ENCODE results near the gene SIMC1.
A peak's percentile ranks its signal among the peaks of the same experiment; 100 is the strongest.
"Not testable (repeated sequence)": the region's sequence is repeated elsewhere in the genome, so short reads cannot be mapped to it uniquely, and the experiment has no call there.

SIMC1 gene

DNA sequence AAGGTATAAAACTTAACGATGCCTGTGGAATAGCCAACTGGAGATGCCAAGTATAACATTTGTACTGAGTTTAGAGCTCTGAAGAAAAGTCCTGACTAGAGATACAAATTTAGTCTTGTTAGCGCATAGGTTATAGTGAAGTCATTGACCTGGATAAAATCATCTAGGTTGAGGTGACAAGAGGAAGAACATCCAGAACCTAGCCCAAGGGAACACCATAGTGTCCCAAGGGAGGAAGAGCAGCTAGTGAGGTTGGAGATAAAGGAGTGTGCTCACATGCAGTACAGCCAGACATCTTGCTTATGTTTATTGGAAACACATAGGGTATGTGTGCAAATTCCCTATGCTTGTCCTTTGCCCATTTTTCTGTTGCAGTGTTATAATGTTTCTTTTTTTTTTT is 6.1 kb downstream of the SIMC1 start:
- not testable (repeated sequence) for H3K27me3 Mint-ChIP-seq (ENCODE audit: low read depth); H3K4me1 Mint-ChIP-seq (ENCODE audit: low read depth); H3K4me3 Mint-ChIP-seq; H3K27ac Mint-ChIP-seq; H3K36me3 Mint-ChIP-seq (ENCODE audit: low read depth); H3K9me3 Mint-ChIP-seq

DNA sequence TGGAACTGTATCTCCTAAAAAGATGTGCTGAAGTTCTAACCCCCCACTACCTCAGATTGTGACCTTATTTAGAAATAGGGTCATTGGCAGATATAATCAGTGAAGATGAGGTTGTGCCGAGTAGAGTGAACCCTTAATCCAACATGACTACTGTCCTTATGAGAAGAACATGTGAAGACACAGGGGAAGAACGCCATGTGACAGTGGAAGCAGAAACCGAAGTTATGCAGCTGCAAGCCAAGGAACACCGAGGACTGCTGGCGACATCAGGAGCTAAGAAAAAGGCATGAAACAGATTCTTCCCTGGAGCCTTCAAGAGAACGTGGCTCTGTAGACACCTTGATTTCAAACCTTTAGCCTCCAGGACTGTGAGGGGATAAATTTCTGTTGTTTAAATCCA is 6.8 kb downstream of the SIMC1 start:
- H3K4me3 Mint-ChIP-seq; H3K36me3 Mint-ChIP-seq (ENCODE audit: low read depth); H3K27me3 Mint-ChIP-seq (ENCODE audit: low read depth); H3K27ac Mint-ChIP-seq; H3K4me1 Mint-ChIP-seq (ENCODE audit: low read depth); H3K9me3 Mint-ChIP-seq: not testable (repeated sequence)

DNA sequence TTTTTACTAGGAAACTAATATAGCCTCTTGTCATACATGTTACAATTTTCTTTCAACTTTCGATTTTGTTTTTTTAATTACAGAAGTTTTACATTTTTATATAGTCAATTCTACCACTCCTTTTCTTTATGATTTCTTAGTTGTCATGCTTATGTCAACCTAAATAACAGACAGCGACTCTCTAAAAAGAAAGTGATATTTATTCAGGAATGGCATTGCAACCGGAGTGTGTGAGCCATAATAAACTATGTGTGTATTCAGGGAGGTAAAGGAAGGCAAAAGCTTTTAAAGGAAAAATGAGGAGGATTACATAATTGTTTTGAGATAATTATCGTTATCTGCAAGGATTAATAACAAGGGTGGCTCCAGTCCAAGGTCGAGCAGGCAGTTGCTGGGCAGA is 7.3 kb downstream of the SIMC1 start:
- H3K9me3 Mint-ChIP-seq; H3K27ac Mint-ChIP-seq; H3K27me3 Mint-ChIP-seq (ENCODE audit: low read depth); H3K4me1 Mint-ChIP-seq (ENCODE audit: low read depth); H3K36me3 Mint-ChIP-seq (ENCODE audit: low read depth); H3K4me3 Mint-ChIP-seq: not testable (repeated sequence)

DNA sequence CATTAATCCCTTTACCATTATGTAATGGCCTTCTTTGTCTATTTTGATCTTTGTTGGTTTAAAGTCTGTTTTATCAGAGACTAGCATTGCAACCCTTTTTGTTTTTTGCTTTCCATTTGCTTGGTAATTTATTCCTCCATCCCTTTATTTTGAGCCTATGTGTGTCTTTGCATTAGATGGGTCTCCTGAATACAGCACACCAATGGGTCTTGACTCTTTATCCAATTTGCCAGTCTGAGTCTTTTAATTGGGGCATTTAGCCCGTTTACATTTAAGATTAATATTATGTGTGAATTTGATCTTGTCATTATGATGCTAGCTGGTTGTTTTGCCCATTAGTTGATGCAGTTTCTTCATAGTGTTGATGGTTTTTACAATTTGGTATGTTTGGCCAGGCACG is 12.5 kb downstream of the SIMC1 start:
- not testable (repeated sequence) for H3K27me3 Mint-ChIP-seq (ENCODE audit: low read depth); H3K27ac Mint-ChIP-seq; H3K4me3 Mint-ChIP-seq; H3K4me1 Mint-ChIP-seq (ENCODE audit: low read depth); H3K36me3 Mint-ChIP-seq (ENCODE audit: low read depth); H3K9me3 Mint-ChIP-seq

DNA sequence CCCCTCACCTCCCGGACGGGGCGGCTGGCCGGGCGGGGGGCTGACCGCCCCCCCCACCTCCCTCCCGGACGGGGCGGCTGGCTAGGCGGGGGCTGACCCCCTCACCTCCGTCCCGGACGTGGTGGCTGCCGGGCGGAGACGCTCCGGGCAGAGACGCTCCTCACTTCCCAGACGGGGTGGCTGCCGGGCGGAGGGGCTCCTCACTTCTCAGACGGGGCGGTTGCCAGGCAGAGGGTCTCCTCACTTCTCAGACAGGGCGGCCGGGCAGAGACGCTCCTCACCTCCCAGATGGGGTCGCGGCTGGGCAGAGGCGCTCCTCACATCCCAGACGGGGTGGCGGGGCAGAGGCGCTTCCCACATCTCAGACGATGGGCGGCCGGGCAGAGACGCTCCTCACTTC is 13.9 kb downstream of the SIMC1 start:
- not testable (repeated sequence) for H3K9me3 Mint-ChIP-seq; H3K36me3 Mint-ChIP-seq (ENCODE audit: low read depth); H3K27ac Mint-ChIP-seq; H3K27me3 Mint-ChIP-seq (ENCODE audit: low read depth); H3K4me1 Mint-ChIP-seq (ENCODE audit: low read depth); H3K4me3 Mint-ChIP-seq

DNA sequence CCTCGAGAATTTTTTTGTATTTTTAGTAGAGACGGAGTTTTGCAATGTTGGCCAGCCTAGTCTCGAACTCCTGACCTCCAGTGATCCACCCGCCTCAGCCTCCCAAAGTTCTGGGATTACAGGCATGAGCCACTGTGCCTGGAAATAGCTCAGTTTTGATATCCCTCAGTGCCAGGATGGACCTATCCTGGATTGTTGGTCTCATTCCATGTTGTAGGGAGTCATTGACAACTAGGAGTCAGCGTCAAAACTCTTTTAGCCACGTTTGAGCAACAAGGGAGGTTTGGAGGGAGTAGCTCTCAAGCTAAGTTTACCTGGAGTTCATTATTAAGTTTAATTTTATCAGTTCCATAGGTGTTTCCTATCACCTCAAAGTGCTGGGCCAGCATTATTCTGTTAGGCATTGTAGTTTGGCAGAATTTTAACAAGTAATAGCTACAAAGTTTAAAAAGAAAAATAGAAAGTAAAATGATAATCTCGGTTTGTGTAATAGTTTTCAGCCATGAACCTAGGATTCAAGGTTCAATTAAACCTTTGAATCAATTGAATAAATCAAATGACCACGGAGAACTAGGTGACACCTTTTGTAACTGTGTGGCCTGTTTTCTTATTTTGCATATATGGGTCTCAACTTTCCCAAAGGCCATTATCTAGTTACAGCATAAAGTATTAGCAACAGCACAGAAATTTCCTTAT is 15.3 kb downstream of the SIMC1 start:
- not testable (repeated sequence) for H3K36me3 Mint-ChIP-seq (ENCODE audit: low read depth); H3K4me3 Mint-ChIP-seq; H3K9me3 Mint-ChIP-seq; H3K27ac Mint-ChIP-seq; H3K4me1 Mint-ChIP-seq (ENCODE audit: low read depth); H3K27me3 Mint-ChIP-seq (ENCODE audit: low read depth)

DNA sequence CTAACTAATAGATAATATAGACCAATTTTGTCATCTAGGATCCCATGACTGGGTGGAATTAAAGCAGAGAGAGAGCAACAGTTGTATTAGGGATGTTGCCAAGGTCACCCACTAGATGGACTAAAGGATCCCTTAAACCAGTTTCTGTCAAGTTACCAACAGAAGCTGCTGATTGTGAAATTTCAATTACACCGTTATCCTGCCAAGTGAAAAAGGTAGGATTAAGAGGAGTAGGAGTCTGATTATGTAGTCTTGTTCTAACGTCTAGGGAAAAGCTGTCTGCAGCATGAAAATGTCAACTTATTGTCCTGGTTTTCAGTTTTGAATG is 15.8 kb downstream of the SIMC1 start:
- not testable (repeated sequence) for H3K36me3 Mint-ChIP-seq (ENCODE audit: low read depth); H3K27me3 Mint-ChIP-seq (ENCODE audit: low read depth)

DNA sequence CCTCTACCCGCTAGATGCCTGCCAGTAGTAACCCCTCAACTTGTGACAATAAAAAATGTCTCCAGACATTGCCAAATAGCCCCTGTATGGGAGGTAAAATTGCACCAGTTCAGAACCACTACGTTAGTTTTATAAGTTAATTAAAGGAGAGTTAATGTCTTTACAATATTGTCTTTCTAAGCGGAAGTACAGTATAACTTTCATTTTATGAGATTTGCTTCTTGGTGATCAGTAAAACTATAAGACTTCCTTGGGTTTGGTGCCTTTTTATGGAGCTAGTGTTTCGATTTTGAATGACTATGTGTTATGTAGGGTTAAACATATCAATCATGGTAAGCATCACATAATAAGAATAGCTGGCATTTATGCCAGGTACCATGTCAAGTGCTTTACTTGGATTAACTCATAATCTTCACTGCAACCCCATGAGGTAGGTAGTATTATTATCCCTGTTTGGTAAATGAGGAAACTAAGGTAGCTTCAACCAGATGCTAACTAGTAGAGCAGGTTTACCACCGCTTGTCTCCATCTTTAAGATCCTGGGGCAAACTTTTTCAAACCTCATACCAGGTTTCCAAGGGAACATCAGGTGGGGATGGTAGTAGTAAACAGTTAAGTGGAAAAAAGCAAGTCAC is 19.8 kb downstream of the SIMC1 start:
- H3K27ac Mint-ChIP-seq; H3K4me3 Mint-ChIP-seq; H3K27me3 Mint-ChIP-seq (ENCODE audit: low read depth); H3K4me1 Mint-ChIP-seq (ENCODE audit: low read depth): not testable (repeated sequence)
- Mint-ChIP-seq H3K36me3 (ENCODE audit: low read depth) (peaks cover 17% of the 10 kb centered on the region), H3K9me3 (peaks cover 10% of the 10 kb centered on the region)

More for the DNA sequence above, 15.8 kb downstream of the SIMC1 start:
- not testable (repeated sequence) for H3K4me1 Mint-ChIP-seq (ENCODE audit: low read depth); H3K9me3 Mint-ChIP-seq; H3K4me3 Mint-ChIP-seq; H3K27ac Mint-ChIP-seq

DNA sequence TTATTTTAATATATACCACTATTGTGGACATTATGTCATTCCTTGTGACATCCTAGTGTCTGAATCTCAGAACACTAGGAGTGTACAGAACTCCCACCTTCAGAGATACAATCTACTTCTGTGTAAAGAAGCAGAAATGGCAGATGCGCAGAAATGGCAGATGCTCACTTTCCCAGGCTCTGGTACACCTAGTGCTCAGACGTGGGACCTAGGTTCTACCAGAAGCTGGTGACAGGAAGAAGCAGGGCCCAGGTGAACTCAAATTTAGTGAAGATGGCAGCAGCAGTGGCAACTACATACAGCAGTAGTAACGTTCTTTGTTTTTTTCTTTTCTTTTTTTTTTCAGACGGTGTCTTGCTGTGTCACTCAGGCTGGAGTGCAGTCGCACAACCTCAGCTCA is 22.5 kb downstream of the SIMC1 start:
- H3K27me3 Mint-ChIP-seq (ENCODE audit: low read depth); H3K27ac Mint-ChIP-seq; H3K4me1 Mint-ChIP-seq (ENCODE audit: low read depth); H3K4me3 Mint-ChIP-seq: not testable (repeated sequence)
- Mint-ChIP-seq H3K9me3 (peaks cover 25% of the 10 kb centered on the region), H3K36me3 (ENCODE audit: low read depth) (peaks cover 31% of the 10 kb centered on the region)

DNA sequence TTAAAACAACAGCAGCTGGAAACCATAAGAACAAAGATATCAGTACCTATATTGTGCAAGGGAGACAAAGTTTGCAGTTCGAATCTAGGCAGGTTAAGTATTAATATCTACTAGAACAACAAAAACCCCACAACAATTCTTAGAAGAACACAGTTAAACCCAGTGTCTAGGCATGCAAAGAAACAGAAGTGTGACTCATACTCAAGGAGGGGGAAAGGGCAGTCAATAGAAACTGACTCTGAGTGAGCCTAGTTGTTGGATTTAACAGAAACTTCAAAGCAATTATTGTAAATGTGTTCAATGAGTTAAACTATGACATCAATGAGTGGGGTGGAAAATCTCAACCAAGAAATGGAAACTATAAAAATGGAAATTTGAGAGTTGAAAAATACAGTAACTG is 28.2 kb downstream of the SIMC1 start:
- H3K27me3 Mint-ChIP-seq (ENCODE audit: low read depth); H3K4me1 Mint-ChIP-seq (ENCODE audit: low read depth); H3K4me3 Mint-ChIP-seq; H3K27ac Mint-ChIP-seq: not testable (repeated sequence)
- Mint-ChIP-seq H3K9me3 (peaks cover 21% of the 10 kb centered on the region), H3K36me3 (ENCODE audit: low read depth) (peaks cover 32% of the 10 kb centered on the region)

DNA sequence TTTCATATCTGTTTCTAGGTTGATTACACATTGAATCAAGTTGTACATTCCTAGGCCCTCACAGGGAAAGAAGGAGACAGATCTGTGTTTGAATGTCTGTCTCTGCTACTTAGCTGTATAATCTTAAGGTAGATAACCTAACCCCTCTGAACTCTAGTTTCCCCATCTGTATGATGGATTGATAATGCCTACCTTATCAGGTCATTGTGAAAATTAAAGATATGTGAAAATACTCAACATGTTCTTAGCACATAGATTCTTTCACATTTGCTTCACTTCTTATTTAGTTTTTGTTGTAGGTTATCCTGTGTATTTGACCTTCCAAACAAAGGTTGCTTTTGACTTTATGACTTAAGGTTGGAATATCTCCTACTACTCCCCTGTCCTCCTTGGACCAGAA is 50.8 kb downstream of the SIMC1 start:
- not testable (repeated sequence) for H3K27me3 Mint-ChIP-seq (ENCODE audit: low read depth); H3K4me1 Mint-ChIP-seq (ENCODE audit: low read depth); H3K36me3 Mint-ChIP-seq (ENCODE audit: low read depth); H3K4me3 Mint-ChIP-seq; H3K27ac Mint-ChIP-seq
- H3K9me3 Mint-ChIP-seq, result peaks cover 16% of the 10 kb centered on the region

DNA sequence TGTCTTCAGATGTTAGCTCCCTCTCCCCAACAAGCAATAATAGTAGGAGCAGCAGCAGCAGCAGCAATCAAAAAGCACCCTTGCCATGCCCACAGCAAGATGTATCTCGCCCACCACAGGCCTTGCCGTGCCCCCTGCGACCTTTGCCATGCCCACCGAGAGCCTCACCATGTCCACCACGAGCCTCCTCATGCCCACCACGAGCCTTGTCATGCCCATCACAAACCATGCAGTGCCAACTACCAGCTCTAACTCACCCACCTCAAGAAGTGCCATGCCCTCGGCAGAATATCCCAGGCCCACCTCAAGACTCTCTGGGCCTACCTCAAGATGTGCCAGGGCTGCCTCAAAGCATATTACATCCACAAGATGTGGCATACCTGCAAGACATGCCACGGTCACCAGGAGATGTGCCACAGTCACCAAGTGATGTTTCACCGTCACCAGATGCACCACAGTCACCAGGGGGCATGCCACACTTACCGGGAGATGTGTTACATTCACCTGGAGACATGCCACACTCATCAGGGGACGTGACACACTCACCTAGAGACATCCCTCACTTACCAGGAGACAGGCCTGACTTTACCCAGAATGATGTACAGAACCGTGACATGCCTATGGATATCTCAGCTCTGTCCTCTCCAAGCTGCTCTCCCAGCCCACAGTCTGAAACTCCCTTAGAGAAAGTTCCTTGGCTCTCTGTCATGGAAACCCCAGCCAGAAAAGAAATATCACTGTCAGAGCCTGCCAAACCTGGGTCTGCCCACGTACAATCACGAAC is 52.0 kb downstream of the SIMC1 start:
- not testable (repeated sequence) for H3K27me3 Mint-ChIP-seq (ENCODE audit: low read depth); H3K36me3 Mint-ChIP-seq (ENCODE audit: low read depth); H3K4me3 Mint-ChIP-seq; H3K4me1 Mint-ChIP-seq (ENCODE audit: low read depth)
- H3K27ac Mint-ChIP-seq, result peak overlapping the region; percentile 31
- H3K9me3 Mint-ChIP-seq, result peaks cover 11% of the 10 kb centered on the region

DNA sequence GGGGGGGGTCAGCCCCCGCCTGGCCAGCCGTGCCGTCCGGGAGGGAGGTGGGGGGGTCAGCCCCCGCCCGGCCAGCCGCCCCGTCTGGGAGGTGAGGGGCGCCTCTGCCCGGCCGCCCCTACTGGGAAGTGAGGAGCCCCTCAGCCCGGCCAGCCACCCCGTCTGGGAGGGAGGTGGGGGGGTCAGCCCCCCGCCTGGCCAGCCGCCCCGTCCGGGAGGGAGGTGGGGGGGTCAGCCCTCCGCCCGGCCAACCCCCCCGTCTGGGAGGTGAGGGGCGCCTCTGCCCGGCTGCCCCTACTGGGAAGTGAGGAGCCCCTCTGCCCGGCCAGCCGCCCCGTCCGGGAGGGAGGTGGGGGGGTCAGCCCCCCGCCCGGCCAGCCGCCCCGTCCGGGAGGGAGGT is 67.1 kb downstream of the SIMC1 start:
- not testable (repeated sequence) for H3K4me1 Mint-ChIP-seq (ENCODE audit: low read depth); H3K27me3 Mint-ChIP-seq (ENCODE audit: low read depth); H3K27ac Mint-ChIP-seq; H3K4me3 Mint-ChIP-seq; H3K9me3 Mint-ChIP-seq
- H3K36me3 Mint-ChIP-seq (ENCODE audit: low read depth), result peaks cover 42% of the 10 kb centered on the region

DNA sequence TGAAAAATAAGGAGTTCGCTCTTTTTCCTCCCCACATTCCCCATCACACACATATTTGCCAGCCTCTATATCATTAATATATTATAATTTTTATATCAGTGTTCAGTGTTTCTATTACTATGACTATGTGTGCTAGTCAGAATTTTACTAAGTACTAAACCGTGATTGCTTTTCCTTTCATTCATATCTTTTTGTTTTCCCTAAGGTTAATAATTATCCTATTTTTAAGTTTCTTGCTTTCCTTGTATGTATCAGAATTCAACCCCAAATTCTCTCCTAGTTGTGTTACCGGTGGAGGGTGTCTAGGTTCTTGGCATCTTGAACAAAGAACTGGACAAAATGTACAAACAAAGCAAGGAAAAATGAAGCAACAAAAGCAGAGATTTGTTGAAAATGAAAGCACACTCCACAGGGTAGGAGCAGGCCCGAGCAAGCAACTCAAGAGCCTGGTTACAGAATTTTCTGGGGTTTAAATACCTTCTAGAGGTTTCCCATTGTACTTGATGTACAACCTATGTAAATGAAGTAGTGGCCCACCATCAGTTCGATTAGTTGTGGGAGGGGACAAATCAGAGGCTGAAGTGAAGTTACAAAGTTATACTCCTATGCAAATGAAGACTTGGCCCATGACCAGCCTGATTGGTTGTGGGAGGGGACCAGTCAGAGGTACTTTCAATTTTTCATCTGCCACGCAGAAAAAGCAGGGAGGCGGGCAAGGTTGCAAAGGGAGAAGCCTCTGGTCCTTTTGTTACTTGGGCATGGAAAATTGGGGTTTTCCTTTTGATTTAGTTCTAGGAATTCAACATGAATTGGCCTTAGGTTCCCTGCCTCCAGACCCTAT is 79.5 kb downstream of the SIMC1 start:
- peaks cover 32% of the 10 kb centered on the region for H3K36me3 Mint-ChIP-seq (ENCODE audit: low read depth)
- no peaks in the 10 kb centered on the region for H3K4me1 Mint-ChIP-seq (ENCODE audit: low read depth)
- no peaks in the 10 kb centered on the region for H3K27me3 Mint-ChIP-seq (ENCODE audit: low read depth)
- no peak overlapping the region for H3K4me3 Mint-ChIP-seq
- H3K9me3 Mint-ChIP-seq, result no peaks in the 10 kb centered on the region
- H3K27ac Mint-ChIP-seq, result peak overlapping the region; percentile 11

Measured in T-helper 1 cell treated with Interleukin-12 subunit alpha and Interleukin-12 subunit beta and Interleukin-4 antibody, amounts not matched to agents 30 μg/mL and 1 μg/mL, for 36 hours (primary cell).